H1 (cell line): ENCODE results near the gene HNF1B. TPM values are rescaled to one million over a fixed set of nuclear protein-coding genes. Genes with fewer than 3 reads are reported as not detected.

Experiments used
- BRCA1 ChIP-seq: IDR thresholded peaks from 2 replicates; pipeline ENCODE4 v1.6.1; 2012; ENCODE audit warnings: low read depth, low read length, improper control_type of control experiment
- EGR1 ChIP-seq: IDR thresholded peaks from 2 replicates; pipeline ENCODE4 v1.6.1; 2011; ENCODE audit warnings: low read depth, low read length, borderline replicate concordance
- RAD21 ChIP-seq, 2 experiments: IDR thresholded peaks in 1 of 2; conservative IDR thresholded peaks in 1 of 2; 2 replicates each; pipeline ENCODE4 v1.6.1; 2011; ENCODE audit warnings: low read depth in 2 of 2, low read length in 2 of 2, improper control_type of control experiment in 1 of 2, inconsistent platforms in 1 of 2, mild to moderate bottlenecking in 1 of 2, moderate library complexity in 1 of 2
- TAF7 ChIP-seq: optimal IDR thresholded peaks from 2 replicates; pipeline ENCODE3; 2011; ENCODE audit warnings: low read depth, mild to moderate bottlenecking, inconsistent platforms, low read length, moderate library complexity, borderline replicate concordance
- polyA plus RNA-seq, 7 experiments: library from polyadenylated mRNA; depleted of rRNA in 3 of 7; stranded (reverse) in 5 of 7; unstranded in 2 of 7; fragments of >200 nt in 5 of 7; fragments of 200-250 nt in 2 of 7; gene quantifications; 1 replicate in 5 of 7; 2 replicates in 1 of 7; 4 replicates in 1 of 7; pipeline versions ENCODE4 v1.2.1 to v1.2.3, GENCODE V29; 2011 to 2013; ENCODE audit warnings: missing spikeins in 2 of 7, mixed read lengths in 2 of 7
- total RNA-seq: library from RNA; stranded (reverse); fragmentation: NEBNext Ultra II Directional; extraction: Animal tissue kit (Norgen Biotek cat#: 25700); gene quantifications from 2 replicates; pipeline ENCODE4 v1.2.1, GENCODE V29; 2021

HNF1B gene
- total and polyA plus RNA-seq, 2 of the 8 experiments (the other 6 are each of a cell fraction or from before 2014, with no cell fraction given), result 0.13 to 0.30 TPM

DNA sequence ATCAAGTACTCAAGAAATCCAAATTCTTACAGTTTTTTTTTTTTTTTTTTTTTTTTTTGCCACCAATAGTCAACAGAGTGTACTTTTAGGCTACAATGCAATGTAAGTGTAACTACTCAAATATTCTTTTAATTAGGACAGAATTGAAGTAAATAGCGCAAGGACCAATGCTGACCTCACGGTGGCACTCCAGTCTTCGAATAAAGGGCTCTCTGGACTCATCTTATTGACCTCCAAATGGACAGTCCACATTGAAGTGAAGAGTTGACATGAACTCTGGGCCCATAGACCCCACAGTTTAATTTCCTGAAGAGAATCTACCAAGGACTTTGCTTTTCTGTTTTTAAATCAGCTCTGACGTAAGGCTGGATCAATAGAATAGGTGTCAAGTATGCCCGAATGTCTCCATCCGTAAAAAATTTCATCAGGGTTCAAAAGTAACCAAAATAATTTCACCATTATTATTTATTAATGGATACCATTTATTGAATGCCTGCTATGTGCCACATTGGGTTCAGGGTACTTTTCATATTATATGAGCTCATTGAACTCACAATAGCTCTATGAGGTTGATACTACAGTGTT, 94.3 kb downstream of the HNF1B start (continued):
- no peak for TF ChIP-seq EGR1
- TF ChIP-seq BRCA1, result no peak
- peak; percentile 80 to 87 for TF ChIP-seq RAD21 (IDR thresholded peaks at IDR 0.05 in 1 of 2, conservative IDR thresholded peaks at IDR 0.05 in 1 of 2; ENCODE audit: low read depth in 2 of 2, low read length in 2 of 2)
- TF ChIP-seq TAF7, result no peak
- TF ChIP-seq, all 59 proteins: peak for 2
